A549 (cell line): ENCODE data around the gene RASA3. TPM values are rescaled to one million over a fixed set of nuclear protein-coding genes. Genes with fewer than 3 reads are reported as not detected.

Experiments
- ATAC-seq, 2 experiments: fragments of 200-7000 bp in 1 of 2; fragments of >200 bp in 1 of 2; cut with Nextera tagmentation in 1 of 2; cut with Tn5 transposase in 1 of 2; 3 replicates each; pipeline versions ENCODE4 v1.8.0 to v1.9.1; 2018 to 2020; ENCODE audit warnings: mild to moderate bottlenecking in 1 of 2, moderate library complexity in 1 of 2
- CTCF ChIA-PET: fragments of 300-600 bp; sonication (Branson Sonifier 250); formaldehyde crosslinking; extraction: SDS; loops from one replicate; lab custom pipeline; 2021; ENCODE audit warnings: antibody characterized with exemption, inconsistent platforms; lab: Yijun Ruan, JAX
- POLR2A ChIA-PET: fragments of 350-600 bp; formaldehyde crosslinking; extraction: SDS; loops from one replicate; lab custom pipeline; 2021; ENCODE audit warnings: antibody characterized with exemption, inconsistent platforms; lab: Yijun Ruan, JAX
- DNase-seq, 2 experiments: peaks; one replicate each; pipeline versions ENCODE4 v3.0.0 to v3.0.0-alpha.2; 2011 to 2016; ENCODE audit warnings: low read depth in 1 of 2, low spot score in 1 of 2
- FAIRE-seq: peaks from 2 replicates; lab custom pipeline; 2011; peaks lifted over from hg19 to GRCh38; lab: Jason Lieb, UNC
- H3K27ac ChIP-seq, 2 experiments: fragments of >200 bp; sonication (Bioruptor Twin); formaldehyde crosslinking; 3 replicates each; pipeline ENCODE4 v1.5.1; 2016 to 2017
- H3K4me1 ChIP-seq: fragments of >200 bp; sonication (Bioruptor Twin); formaldehyde crosslinking; 3 replicates; pipeline ENCODE4 v1.6.1; 2016
- H3K4me2 ChIP-seq: fragments of >200 bp; sonication (Bioruptor Twin); formaldehyde crosslinking; 3 replicates; pipeline ENCODE4 v1.6.1; 2016
- H3K4me3 ChIP-seq: fragments of >200 bp; sonication (Bioruptor Twin); formaldehyde crosslinking; 3 replicates; pipeline ENCODE4 v1.5.1; 2016
- H3K9me3 ChIP-seq: fragments of >200 bp; sonication (Bioruptor Twin); formaldehyde crosslinking; 3 replicates; pipeline ENCODE4 v1.6.1; 2016
- CBX2 ChIP-seq: fragments of 200-600 bp; sonication (generic); IDR thresholded peaks from 2 replicates; pipeline ENCODE4 v1.6.1; 2016; ENCODE audit warnings: low read depth, mild to moderate bottlenecking, borderline replicate concordance
- CBX8 ChIP-seq: fragments of 200-600 bp; sonication (generic); IDR thresholded peaks from 2 replicates; pipeline ENCODE4 v1.6.1; 2016
- CEBPB ChIP-seq, 2 experiments: fragments of >200 bp in 1 of 2; sonication (Bioruptor Twin) in 1 of 2; formaldehyde crosslinking in 1 of 2; IDR thresholded peaks; 2 replicates each; pipeline ENCODE4 v1.6.1; 2012 to 2016
- CHD2 ChIP-seq: fragments of 150-350 bp; IDR thresholded peaks from 2 replicates; pipeline ENCODE4 v1.6.1; 2014; ENCODE audit warnings: low read length; ENCODE audit not compliant: partially characterized antibody
- CHD4 ChIP-seq: fragments of 200-600 bp; sonication (generic); IDR thresholded peaks from 2 replicates; pipeline ENCODE4 v1.6.1; 2016; ENCODE audit warnings: antibody characterized with exemption, mild to moderate bottlenecking, borderline replicate concordance
- CTCF ChIP-seq: fragments of >200 bp; sonication (Bioruptor Twin); formaldehyde crosslinking; IDR thresholded peaks from 3 replicates; pipeline ENCODE4 v1.5.1; 2016
- EHMT2 ChIP-seq: fragments of 200-600 bp; sonication (generic); IDR thresholded peaks from 2 replicates; pipeline ENCODE4 v1.6.1; 2016; ENCODE audit warnings: antibody characterized with exemption, low read depth, mild to moderate bottlenecking, moderate library complexity
- EP300 ChIP-seq, 2 experiments: fragments of >200 bp; sonication (Bioruptor Twin); formaldehyde crosslinking; IDR thresholded peaks; 2 replicates in 1 of 2; 3 replicates in 1 of 2; pipeline ENCODE4 v1.6.1; 2016 to 2017
- FOSB ChIP-seq: fragments of 250-450 bp; sonication (Bioruptor Pico); IDR thresholded peaks from 2 replicates; pipeline ENCODE4 v1.5.0; 2020; ENCODE audit warnings: mild to moderate bottlenecking, moderate library complexity
- FOXS1 ChIP-seq: fragments of 250-450 bp; sonication (Bioruptor Pico); IDR thresholded peaks from 2 replicates; pipeline ENCODE4 v1.5.0; 2020; ENCODE audit warnings: mild to moderate bottlenecking, moderate library complexity
- GATA3 ChIP-seq: IDR thresholded peaks from 2 replicates; pipeline ENCODE4 v1.6.1; 2012; ENCODE audit warnings: borderline replicate concordance
- HEYL ChIP-seq: fragments of 250-450 bp; sonication (Bioruptor Pico); IDR thresholded peaks from 2 replicates; pipeline ENCODE4 v1.8.0; 2021; ENCODE audit warnings: mild to moderate bottlenecking, moderate library complexity
- HOXA7 ChIP-seq: fragments of 250-450 bp; sonication (Bioruptor Pico); IDR thresholded peaks from 2 replicates; pipeline ENCODE4 v1.5.0; 2020; ENCODE audit warnings: mild to moderate bottlenecking, moderate library complexity
- HOXB13 ChIP-seq: fragments of 250-450 bp; sonication (Bioruptor Pico); IDR thresholded peaks from 2 replicates; pipeline ENCODE4 v1.5.0; 2020; ENCODE audit warnings: low read depth, mild to moderate bottlenecking, moderate library complexity
- KDM1A ChIP-seq: fragments of 200-600 bp; sonication (generic); IDR thresholded peaks from 2 replicates; pipeline ENCODE4 v1.6.1; 2016; ENCODE audit warnings: low read depth, mild to moderate bottlenecking
- MAZ ChIP-seq: fragments of 150-350 bp; IDR thresholded peaks from 2 replicates; pipeline ENCODE4 v1.6.1; 2014; ENCODE audit warnings: antibody characterized with exemption, low read depth, low read length, borderline replicate concordance
- NR3C1 ChIP-seq: fragments of >200 bp; sonication (Bioruptor Twin); formaldehyde crosslinking; IDR thresholded peaks from 3 replicates; pipeline ENCODE4 v1.6.1; 2017
- POLR2A ChIP-seq: IDR thresholded peaks from 2 replicates; pipeline ENCODE4 v1.6.1; 2012; ENCODE audit warnings: mild to moderate bottlenecking, low read length
- RARB ChIP-seq: fragments of 250-450 bp; sonication (Bioruptor Pico); IDR thresholded peaks from 2 replicates; pipeline ENCODE4 v1.8.0; 2021; ENCODE audit warnings: mild to moderate bottlenecking, moderate library complexity
- REST ChIP-seq: fragments of 200-600 bp; sonication (generic); IDR thresholded peaks from 2 replicates; pipeline ENCODE4 v1.6.1; 2016; ENCODE audit warnings: antibody characterized with exemption, mild to moderate bottlenecking, moderate library complexity
- RFX5 ChIP-seq: fragments of 450-650 bp; IDR thresholded peaks from 2 replicates; pipeline ENCODE4 v1.7.1; 2014; ENCODE audit warnings: antibody characterized with exemption, mild to moderate bottlenecking, moderate library complexity
- SREBF2 ChIP-seq: fragments of 450-650 bp; IDR thresholded peaks from 2 replicates; pipeline ENCODE4 v1.6.1; 2014; ENCODE audit warnings: mild to moderate bottlenecking, moderate library complexity
- TFCP2L1 ChIP-seq: fragments of 250-450 bp; sonication (Bioruptor Pico); IDR thresholded peaks from 2 replicates; pipeline ENCODE4 v1.5.0; 2021; ENCODE audit warnings: mild to moderate bottlenecking
- ZC3H11A ChIP-seq: fragments of 450-650 bp; IDR thresholded peaks from 2 replicates; pipeline ENCODE4 v1.6.1; 2014; ENCODE audit warnings: antibody characterized with exemption, mild to moderate bottlenecking
- ZFP36 ChIP-seq: fragments of 450-650 bp; IDR thresholded peaks from 2 replicates; pipeline ENCODE4 v1.6.1; 2014; ENCODE audit warnings: borderline replicate concordance; ENCODE audit not compliant: partially characterized antibody
- ZSCAN20 ChIP-seq: fragments of 250-450 bp; sonication (Bioruptor Pico); IDR thresholded peaks from 2 replicates; pipeline ENCODE4 v1.8.0; 2022; ENCODE audit warnings: mild to moderate bottlenecking, moderate library complexity
- WGBS: methylation state at CpG from one replicate; pipeline ENCODE4 v1.1.6; 2017; ENCODE audit errors: missing lambda C conversion rate; 5-methylcytosine and 5-hydroxymethylcytosine counted together
- polyA plus RNA-seq, 4 experiments: library from polyadenylated mRNA; depleted of rRNA in 3 of 4; stranded (reverse); fragments of >200 nt; fragmentation: RNase III in 1 of 4; extraction: RNeasy Plus Mini Kit Qiagen cat#74134 plus additional on column Dnase treatment in 1 of 4; gene quantifications; 2 replicates in 3 of 4; 3 replicates in 1 of 4; pipeline ENCODE4 v1.2.3, GENCODE V29; 2011 to 2017
- TF ChIP-seq, protein P1 (sequence below): IDR thresholded peaks from 2 replicates; pipeline ENCODE4 v1.6.1; 2012
- TF ChIP-seq, protein P2 (sequence below): fragments of 250-450 bp; sonication (Bioruptor Pico); IDR thresholded peaks from 2 replicates; pipeline ENCODE4 v1.5.0; 2020; ENCODE audit warnings: low read depth, mild to moderate bottlenecking, moderate library complexity
- TF ChIP-seq, protein P3 (sequence below): IDR thresholded peaks from 2 replicates; pipeline ENCODE4 v1.6.1; 2012

Gene RASA3
- polyA plus RNA-seq, 2 of the 4 experiments (the other 2 are of a cell fraction): 4.3 to 7.6 TPM

- no peak for ATAC-seq
- ChIA-PET CTCF (interaction anchor here (0.7 kb wide), 1 partner anchor 76 kb away, joined by 3 read pairs; no protein-coding TSS in a partner anchor), POLR2A (no interaction called here)
- no peak for TF ChIP-seq EHMT2
- no peak for TF ChIP-seq NR3C1
- no peak for TF ChIP-seq POLR2A
- no peak for TF ChIP-seq TFCP2L1 (CRISPR knock-in tag)
- TF ChIP-seq HEYL (CRISPR knock-in tag): no peak
- no peak for TF ChIP-seq KDM1A
- TF ChIP-seq, protein P1, sequence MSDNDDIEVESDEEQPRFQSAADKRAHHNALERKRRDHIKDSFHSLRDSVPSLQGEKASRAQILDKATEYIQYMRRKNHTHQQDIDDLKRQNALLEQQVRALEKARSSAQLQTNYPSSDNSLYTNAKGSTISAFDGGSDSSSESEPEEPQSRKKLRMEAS: no peak
- no peak for TF ChIP-seq CEBPB (IDR thresholded peaks at IDR 0.05)
- TF ChIP-seq CBX8: no peak
- TF ChIP-seq RARB (CRISPR knock-in tag): no peak
- TF ChIP-seq FOXS1 (CRISPR knock-in tag): no peak
- TF ChIP-seq SREBF2: no peak
- TF ChIP-seq REST: no peak
- no peak for TF ChIP-seq CBX2
- TF ChIP-seq CTCF: no peak
- no peak for TF ChIP-seq ZSCAN20 (CRISPR knock-in tag)
- TF ChIP-seq, protein P2, sequence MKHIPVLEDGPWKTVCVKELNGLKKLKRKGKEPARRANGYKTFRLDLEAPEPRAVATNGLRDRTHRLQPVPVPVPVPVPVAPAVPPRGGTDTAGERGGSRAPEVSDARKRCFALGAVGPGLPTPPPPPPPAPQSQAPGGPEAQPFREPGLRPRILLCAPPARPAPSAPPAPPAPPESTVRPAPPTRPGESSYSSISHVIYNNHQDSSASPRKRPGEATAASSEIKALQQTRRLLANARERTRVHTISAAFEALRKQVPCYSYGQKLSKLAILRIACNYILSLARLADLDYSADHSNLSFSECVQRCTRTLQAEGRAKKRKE (CRISPR knock-in tag): no peak
- TF ChIP-seq RFX5: no peak
- no peak for TF ChIP-seq FOSB
- no peak for TF ChIP-seq HOXA7 (CRISPR knock-in tag)
- 92% methylated on average over 9 of the region's 9 CpGs for WGBS
- no peak for FAIRE-seq
- H3K4me2 ChIP-seq: no peak overlapping the region
- no peak overlapping the region for H3K4me3 ChIP-seq
- H3K4me1 ChIP-seq: no peaks in the 10 kb centered on the region
- DNase-seq: no peak
- no peaks in the 10 kb centered on the region for H3K9me3 ChIP-seq
- no peak overlapping the region for H3K27ac ChIP-seq
Measured at GRCh38 chr13:114106526-114106925, 25.9 kb downstream of the RASA3 start.

DNA sequence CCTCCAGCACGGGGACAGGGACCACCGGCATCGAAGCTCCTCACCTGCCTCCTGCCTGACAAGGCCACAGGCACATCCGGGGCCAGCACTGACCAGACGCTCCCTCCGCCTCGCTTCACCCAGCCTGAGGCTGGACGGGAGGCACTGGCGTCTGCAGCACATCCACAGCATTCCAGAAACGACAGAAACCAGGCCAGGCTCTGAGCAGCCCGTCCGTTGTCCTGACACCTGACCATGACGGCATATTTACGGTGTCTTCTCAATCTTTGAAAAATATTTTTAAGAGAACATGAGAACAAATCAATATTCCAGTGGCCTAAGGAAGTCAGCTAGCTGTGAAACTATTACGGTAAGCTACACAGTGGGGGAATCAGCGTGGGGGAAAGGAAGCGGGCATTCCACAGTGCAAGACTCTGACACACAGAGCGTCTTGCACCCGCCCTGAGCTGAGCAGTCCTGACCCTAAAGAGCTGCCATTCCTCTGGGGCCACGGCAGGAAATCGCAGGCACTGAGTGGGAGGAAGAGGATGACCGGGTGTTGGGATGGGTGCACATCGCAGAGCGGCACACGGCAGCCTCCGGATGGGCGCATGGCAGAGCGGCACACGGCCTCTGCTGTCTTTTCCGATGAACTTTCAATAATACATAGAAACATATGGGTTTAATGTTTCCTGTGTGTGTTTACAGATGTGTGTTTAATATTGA lies 26.8 kb downstream of the RASA3 start:
- 91% methylated on average over 23 of the region's 30 CpGs for WGBS
- Histone ChIP-seq H3K4me3 (no peak overlapping the region), H3K4me1 (peaks cover 6% of the 10 kb centered on the region; the same call in 2 of the 3 replicates), H3K9me3 (no peaks in the 10 kb centered on the region), H3K4me2 (no peak overlapping the region), H3K27ac (no peak overlapping the region)
- ChIA-PET CTCF (interaction anchor here (1.3 to 1.6 kb wide), 2 partner anchors 12 to 158 kb away, joined by 3 to 5 read pairs; no protein-coding TSS in a partner anchor), POLR2A (no interaction called here)
- FAIRE-seq: no peak
- DNase-seq: no peak
- TF ChIP-seq EP300 (IDR thresholded peaks at IDR 0.05): no peak
- no peak for TF ChIP-seq MAZ
- no peak for TF ChIP-seq CHD2
- TF ChIP-seq CHD4: no peak
- TF ChIP-seq, protein P3, sequence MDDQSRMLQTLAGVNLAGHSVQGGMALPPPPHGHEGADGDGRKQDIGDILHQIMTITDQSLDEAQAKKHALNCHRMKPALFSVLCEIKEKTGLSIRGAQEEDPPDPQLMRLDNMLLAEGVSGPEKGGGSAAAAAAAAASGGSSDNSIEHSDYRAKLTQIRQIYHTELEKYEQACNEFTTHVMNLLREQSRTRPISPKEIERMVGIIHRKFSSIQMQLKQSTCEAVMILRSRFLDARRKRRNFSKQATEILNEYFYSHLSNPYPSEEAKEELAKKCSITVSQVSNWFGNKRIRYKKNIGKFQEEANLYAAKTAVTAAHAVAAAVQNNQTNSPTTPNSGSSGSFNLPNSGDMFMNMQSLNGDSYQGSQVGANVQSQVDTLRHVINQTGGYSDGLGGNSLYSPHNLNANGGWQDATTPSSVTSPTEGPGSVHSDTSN: no peak
- no peak for TF ChIP-seq KDM1A
- TF ChIP-seq, protein P2 (CRISPR knock-in tag): no peak
- TF ChIP-seq TFCP2L1 (CRISPR knock-in tag): no peak
- TF ChIP-seq HOXA7 (CRISPR knock-in tag): no peak
- TF ChIP-seq ZSCAN20 (CRISPR knock-in tag): no peak
- TF ChIP-seq EHMT2: no peak
- no peak for TF ChIP-seq ZFP36
- no peak for TF ChIP-seq GATA3
- no peak for TF ChIP-seq ZC3H11A
- no peak for TF ChIP-seq HOXB13
- ATAC-seq: no peak
